Muscle of leg (tissue), 11 donors: ENCODE results near the gene LAMP5. TPM values are rescaled to one million over a fixed set of nuclear protein-coding genes. Genes with fewer than 3 reads are reported as not detected.

ENCODE experiments used
- DNase-seq: peaks from one replicate; pipeline ENCODE4 v3.0.0; 2013
- H3K27ac ChIP-seq: one replicate; pipeline ENCODE4 v1.5.1; 2013; ENCODE audit warnings: mild to moderate bottlenecking, low read length, control low read depth
- H3K27me3 ChIP-seq: one replicate; pipeline ENCODE4 v1.6.1; 2013; ENCODE audit warnings: low read length; ENCODE audit not compliant: control insufficient read depth, insufficient read depth
- H3K36me3 ChIP-seq: one replicate; pipeline ENCODE4 v1.6.1; 2013; ENCODE audit warnings: low read length; ENCODE audit not compliant: control insufficient read depth, insufficient read depth
- H3K4me1 ChIP-seq: one replicate; pipeline ENCODE4 v1.6.1; 2013; ENCODE audit warnings: low read length; ENCODE audit not compliant: control insufficient read depth, insufficient read depth
- H3K4me3 ChIP-seq: one replicate; pipeline ENCODE4 v1.5.1; 2013; ENCODE audit warnings: low read length, control low read depth
- H3K9me3 ChIP-seq: replicated peaks from 2 replicates; pipeline ENCODE4 v1.6.1; 2013; ENCODE audit warnings: low read depth, low read length; ENCODE audit not compliant: control insufficient read depth
- WGBS: methylation state at CpG from one replicate; pipeline ENCODE4 v1.1.5; 2013; ENCODE audit warnings: missing lambda C conversion rate; ENCODE audit not compliant: insufficient coverage; 5-methylcytosine and 5-hydroxymethylcytosine counted together
- polyA plus RNA-seq, 8 donors: library from polyadenylated mRNA; unstranded; fragments of 120-200 nt; gene quantifications; one replicate each; pipeline versions ENCODE4 v1.2.1 to v1.2.3, GENCODE V29; 2013; ENCODE audit warnings: inconsistent platforms in 1 of 8, low replicate concordance in 1 of 8; ENCODE audit not compliant: insufficient read length in 8 of 8, insufficient read depth in 1 of 8
- total RNA-seq: library from RNA; stranded (reverse); fragments of 120-200 nt; gene quantifications from one replicate; pipeline ENCODE4 v1.2.4, GENCODE V29; 2013

The LAMP5 gene
- total and polyA plus RNA-seq, 9 donors: 0.19 to 1.4 (median 0.49) TPM

DNA sequence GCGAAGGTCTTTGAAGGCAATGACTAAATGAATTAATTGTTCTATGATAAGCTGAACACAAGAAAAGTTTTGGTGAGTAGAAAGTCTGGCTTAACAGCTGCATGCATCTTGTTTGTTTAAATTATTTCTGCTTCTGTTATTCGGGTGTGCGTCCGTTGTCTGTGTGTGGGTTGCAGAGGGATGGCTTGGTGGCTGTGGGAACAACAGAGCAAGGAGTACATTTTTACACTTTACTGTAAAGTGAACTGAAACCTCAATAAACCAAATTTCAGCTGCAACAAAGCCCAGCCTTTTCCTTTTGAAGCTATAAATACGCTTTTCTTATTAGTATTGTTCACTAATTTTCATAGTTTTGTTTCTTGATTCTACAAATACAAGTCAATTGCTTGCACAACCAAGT is 3.5 kb upstream of the LAMP5 start:
- H3K27me3 ChIP-seq: peaks cover 63% of the 10 kb centered on the region

DNA sequence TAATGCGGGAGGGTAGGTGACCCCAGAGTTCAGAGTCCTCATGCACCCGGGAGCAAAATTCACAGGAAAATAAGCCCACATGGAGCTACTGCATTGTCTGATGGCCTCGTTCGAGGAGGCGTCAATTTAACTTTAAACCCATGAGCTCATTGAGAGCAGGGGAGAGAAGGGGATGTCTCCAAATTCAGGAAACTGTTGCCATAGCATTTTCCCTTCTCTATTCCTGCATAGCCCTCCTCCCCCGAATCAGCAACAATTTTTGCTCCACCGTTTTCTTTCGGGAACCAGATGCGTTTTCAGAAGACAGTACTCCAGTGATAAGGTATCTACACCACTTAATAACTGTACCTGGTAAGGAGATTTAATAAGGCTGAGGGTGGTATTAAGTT is 324 bp upstream of the LAMP5 start:
- no CpG with 5 or more reads among the region's 9 CpGs for WGBS
- Histone ChIP-seq H3K36me3 (no peaks in the 10 kb centered on the region), H3K27me3 (peaks cover 59% of the 10 kb centered on the region), H3K4me1 (peaks cover 14% of the 10 kb centered on the region), H3K27ac (no peak overlapping the region), H3K9me3 (no peaks in the 10 kb centered on the region), H3K4me3 (no peak overlapping the region)
- no peak for DNase-seq

More for the DNA sequence above, 3.5 kb upstream of the LAMP5 start:
- no peak for DNase-seq
- H3K9me3 ChIP-seq: no peaks in the 10 kb centered on the region
- H3K27ac ChIP-seq: no peak overlapping the region
- no peak overlapping the region for H3K4me3 ChIP-seq
- peaks cover 20% of the 10 kb centered on the region for H3K4me1 ChIP-seq
- 88% methylated on average over 1 of the region's 5 CpGs for WGBS
- H3K36me3 ChIP-seq: no peaks in the 10 kb centered on the region

DNA sequence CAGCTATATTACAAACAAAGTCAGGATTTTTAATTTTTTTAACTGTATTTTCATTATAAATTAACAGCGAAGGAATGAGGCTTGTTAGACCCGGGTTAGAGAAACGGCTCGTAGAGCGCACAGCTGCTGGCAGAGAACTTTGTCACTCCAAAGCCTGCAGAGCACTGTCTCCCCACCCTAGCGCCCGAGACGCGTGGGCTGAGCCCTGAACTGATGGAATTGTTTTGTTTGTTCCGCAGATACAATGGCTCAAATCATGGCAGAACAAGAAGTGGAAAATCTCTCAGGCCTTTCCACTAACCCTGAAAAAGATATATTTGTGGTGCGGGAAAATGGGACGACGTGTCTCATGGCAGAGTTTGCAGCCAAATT is 810 bp downstream of the LAMP5 start:
- Histone ChIP-seq H3K27me3 (peaks cover 54% of the 10 kb centered on the region), H3K9me3 (no peaks in the 10 kb centered on the region), H3K4me3 (no peak overlapping the region), H3K27ac (no peak overlapping the region), H3K36me3 (no peaks in the 10 kb centered on the region), H3K4me1 (peaks cover 14% of the 10 kb centered on the region)
- 0% methylated on average over 6 of the region's 13 CpGs for WGBS
- DNase-seq: no peak

DNA sequence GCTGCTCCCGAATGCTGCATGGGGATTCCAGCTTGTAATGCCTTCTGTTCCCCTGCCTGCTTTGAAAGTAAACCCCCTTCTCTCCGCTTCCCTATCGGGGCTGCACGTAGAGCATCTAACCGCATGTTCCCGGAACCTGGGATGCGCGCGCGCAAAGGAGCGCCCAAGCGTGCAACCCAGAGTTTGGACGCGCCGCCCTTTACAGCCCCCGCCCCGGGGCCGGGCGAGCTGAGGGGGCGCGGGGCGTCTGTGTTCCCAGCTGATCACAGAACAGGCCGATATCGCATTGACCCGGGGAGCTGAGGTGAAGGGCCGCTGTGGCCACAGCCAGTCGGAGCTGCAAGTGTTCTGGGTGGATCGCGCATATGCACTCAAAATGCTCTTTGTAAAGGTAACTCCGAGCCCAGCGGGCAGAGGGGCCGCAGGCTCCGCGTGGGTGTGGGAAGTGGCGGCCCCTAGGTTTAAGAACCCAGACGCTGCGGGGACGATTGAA is 1.4 kb downstream of the LAMP5 start:
- Histone ChIP-seq H3K27ac (no peak overlapping the region), H3K4me3 (no peak overlapping the region), H3K27me3 (peaks cover 55% of the 10 kb centered on the region), H3K4me1 (peaks cover 14% of the 10 kb centered on the region), H3K36me3 (no peaks in the 10 kb centered on the region), H3K9me3 (no peaks in the 10 kb centered on the region)
- DNase-seq: no peak
- under 1% methylated on average over 38 of the region's 38 CpGs for WGBS

DNA sequence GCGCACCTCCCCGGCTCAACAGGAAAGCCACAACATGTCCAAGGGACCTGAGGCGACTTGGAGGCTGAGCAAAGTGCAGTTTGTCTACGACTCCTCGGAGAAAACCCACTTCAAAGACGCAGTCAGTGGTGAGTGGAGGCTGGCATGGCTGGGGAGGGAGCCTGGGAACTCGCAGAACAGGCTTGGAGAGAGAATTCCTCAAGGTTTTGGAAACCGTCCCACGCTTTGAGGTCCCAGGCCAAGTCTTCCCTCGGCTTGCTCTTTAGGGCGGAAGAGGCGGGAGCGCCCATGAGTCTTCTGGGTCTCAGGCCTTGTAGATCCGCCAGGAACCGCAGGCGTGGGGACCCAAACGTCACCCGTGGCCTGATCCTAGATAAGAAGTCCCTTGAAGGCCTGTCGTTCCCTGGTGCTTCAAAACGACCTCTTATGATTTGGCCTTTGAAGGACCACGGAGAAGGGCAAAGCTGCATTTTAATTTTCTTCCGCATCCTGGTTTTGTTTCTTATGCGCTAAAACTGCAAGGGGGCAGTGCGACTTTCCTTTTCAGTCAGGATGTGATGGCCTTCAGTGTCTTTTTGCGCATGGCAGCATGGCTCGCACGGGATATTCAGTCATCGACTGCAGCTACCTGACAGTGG is 2.0 kb downstream of the LAMP5 start:
- no peak overlapping the region for H3K4me3 ChIP-seq
- no peaks in the 10 kb centered on the region for H3K9me3 ChIP-seq
- H3K27me3 ChIP-seq: peaks cover 53% of the 10 kb centered on the region
- DNase-seq: no peak
- H3K36me3 ChIP-seq: no peaks in the 10 kb centered on the region
- WGBS: 2% methylated on average over 27 of the region's 28 CpGs
- H3K27ac ChIP-seq: no peak overlapping the region
- H3K4me1 ChIP-seq: peaks cover 14% of the 10 kb centered on the region

DNA sequence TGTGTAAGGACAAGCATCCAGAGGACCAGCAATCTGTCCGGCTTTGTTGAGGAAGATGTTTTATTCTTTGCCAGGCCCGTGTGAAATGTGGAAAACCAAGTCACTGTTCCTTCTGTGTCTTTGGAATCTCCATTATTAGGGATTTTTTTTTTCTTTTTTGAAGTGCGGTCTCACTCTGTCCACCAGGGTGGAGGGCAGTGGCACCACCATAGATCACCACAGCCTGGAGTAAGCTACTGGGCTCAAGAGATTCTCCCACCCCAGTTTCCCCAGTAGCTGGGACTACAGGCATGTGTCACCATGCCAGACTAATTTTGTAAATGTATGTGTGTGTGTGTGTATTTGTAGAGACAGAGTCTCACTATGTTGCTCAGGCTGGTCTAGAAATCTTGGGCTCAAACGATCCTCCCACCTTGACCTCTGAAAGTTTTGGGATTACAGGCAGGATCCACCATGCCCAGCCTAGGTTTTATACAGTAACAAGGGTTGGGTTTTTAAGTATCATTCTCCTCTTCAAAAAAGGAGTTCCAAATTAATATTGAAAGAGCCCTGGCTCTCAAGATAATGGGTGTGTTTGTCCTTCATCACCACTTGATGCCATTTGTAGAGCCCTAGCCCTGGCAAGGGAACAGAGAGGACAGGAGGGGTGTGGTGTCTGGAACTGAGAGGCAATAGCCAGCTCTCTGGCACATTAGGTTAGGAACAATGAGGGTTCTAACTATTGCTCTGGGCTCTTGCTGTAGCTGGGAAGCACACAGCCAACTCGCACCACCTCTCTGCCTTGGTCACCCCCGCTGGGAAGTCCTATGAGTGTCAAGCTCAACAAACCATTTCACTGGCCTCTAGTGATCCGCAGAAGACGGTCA is 3.1 kb downstream of the LAMP5 start:
- Histone ChIP-seq H3K4me3 (no peak overlapping the region), H3K27me3 (peaks cover 53% of the 10 kb centered on the region), H3K9me3 (no peaks in the 10 kb centered on the region), H3K36me3 (no peaks in the 10 kb centered on the region), H3K4me1 (peaks cover 14% of the 10 kb centered on the region), H3K27ac (no peak overlapping the region)
- no peak for DNase-seq
- 40% methylated on average over 1 of the region's 8 CpGs for WGBS

DNA sequence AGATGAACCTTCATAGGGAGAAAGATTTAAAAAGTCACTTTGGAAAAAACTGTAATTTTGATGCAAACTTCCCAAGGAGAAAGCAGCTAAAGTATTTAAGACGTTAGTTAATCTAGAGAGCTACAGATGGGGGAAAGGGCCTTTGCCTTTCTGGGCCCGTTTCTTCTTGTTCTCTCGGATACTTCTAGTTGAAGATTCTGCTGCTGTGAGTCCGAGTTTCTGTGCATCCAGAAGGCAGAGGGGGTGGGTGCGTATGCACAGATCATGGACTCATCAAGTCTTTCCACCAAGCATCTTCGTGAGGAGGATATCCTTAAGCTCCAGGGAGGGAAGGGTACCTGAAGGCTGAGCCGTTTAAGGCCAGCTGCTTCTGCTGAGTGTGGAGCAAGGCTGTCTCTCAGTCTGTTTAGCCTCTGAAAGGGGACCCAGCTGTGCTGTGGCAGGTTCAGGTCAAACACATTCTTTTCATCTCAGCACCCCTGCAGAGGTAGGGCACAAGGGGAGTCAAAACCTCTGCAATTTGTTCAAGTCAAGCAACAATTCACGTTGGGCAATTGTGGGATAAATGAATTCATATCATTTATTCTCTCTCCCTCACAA is 4.3 kb downstream of the LAMP5 start:
- peaks cover 14% of the 10 kb centered on the region for H3K4me1 ChIP-seq
- H3K36me3 ChIP-seq: no peaks in the 10 kb centered on the region
- H3K27ac ChIP-seq: no peak overlapping the region
- no peaks in the 10 kb centered on the region for H3K9me3 ChIP-seq
- H3K27me3 ChIP-seq: peaks cover 53% of the 10 kb centered on the region
- no peak for DNase-seq
- H3K4me3 ChIP-seq: no peak overlapping the region
- 14% methylated on average over 3 of the region's 8 CpGs for WGBS

DNA sequence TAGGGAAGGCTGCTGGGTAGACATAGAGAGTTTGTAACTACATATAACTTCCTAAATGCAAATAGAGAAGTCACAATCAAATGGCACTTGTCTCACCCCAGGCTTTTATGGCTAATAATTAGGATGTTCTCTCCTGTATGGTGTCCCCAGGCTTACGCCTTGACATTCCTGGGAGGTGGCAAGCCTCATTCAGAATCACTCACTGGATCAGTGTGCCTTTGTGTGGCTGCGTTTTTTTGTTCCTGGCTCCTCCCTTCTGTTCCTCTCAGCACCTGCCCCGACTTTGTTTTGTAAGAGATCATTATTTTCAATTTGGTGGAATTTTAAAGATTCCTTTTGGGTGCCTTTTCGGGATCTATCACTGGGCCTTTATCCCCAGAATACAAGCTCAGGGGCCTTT is 5.7 kb downstream of the LAMP5 start:
- peaks cover 39% of the 10 kb centered on the region for H3K27me3 ChIP-seq
- DNase-seq: no peak
- no peaks in the 10 kb centered on the region for H3K36me3 ChIP-seq
- no CpG with 5 or more reads among the region's 4 CpGs for WGBS
- H3K27ac ChIP-seq: no peak overlapping the region
- H3K9me3 ChIP-seq: no peaks in the 10 kb centered on the region
- H3K4me1 ChIP-seq: peaks cover 10% of the 10 kb centered on the region
- no peak overlapping the region for H3K4me3 ChIP-seq

DNA sequence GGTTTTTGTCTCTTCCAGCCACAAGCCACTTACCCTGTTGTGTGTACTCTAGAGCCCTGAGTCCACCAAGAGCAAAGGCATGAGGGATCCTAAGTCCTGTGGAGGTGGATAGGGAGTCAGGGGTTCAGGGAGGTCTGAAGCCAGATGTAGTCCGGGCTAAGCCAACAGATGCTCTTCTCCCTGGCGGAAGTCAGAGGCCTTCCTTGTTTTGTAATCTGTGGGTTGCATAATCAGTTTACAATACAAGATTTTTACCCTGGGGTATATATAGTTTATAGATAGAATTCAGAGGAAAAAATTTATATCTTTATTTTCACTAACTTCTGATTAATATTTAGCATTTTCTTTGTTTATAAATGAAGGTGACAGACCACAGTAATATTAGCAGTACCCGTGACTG is 9.2 kb downstream of the LAMP5 start:
- H3K36me3 ChIP-seq: no peaks in the 10 kb centered on the region
- WGBS: no CpG with 5 or more reads among the region's 3 CpGs
- no peak overlapping the region for H3K27ac ChIP-seq

DNA sequence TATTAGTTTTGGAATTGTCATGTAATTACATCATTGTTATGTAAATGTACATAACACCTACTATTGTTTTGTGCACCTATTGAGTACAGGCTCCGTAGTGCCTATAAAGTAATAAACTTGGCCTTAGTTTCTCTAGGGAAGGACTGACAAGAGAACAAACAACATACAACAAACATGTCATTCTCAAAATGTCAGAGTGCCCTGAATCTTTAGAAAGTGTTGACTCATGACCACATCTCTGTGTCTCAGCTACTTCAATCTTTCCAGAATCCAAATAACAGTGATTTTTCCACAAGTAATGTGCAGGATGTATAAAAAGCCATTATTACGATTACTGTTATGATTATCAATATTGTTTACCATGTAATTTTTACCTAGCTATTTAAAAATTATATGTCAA is 17.2 kb downstream of the LAMP5 start:
- H3K9me3 ChIP-seq: no peaks in the 10 kb centered on the region
- H3K27ac ChIP-seq: no peak overlapping the region
- H3K4me1 ChIP-seq: no peaks in the 10 kb centered on the region
- no peaks in the 10 kb centered on the region for H3K27me3 ChIP-seq
- no peaks in the 10 kb centered on the region for H3K36me3 ChIP-seq
- no peak for DNase-seq
- no CpG with 5 or more reads among the region's 2 CpGs for WGBS
- no peak overlapping the region for H3K4me3 ChIP-seq

More for the DNA sequence above, 9.2 kb downstream of the LAMP5 start:
- H3K4me1 ChIP-seq: no peaks in the 10 kb centered on the region
- H3K4me3 ChIP-seq: no peak overlapping the region
- no peaks in the 10 kb centered on the region for H3K9me3 ChIP-seq
- DNase-seq: no peak
- peaks cover 6% of the 10 kb centered on the region for H3K27me3 ChIP-seq
